Mucosa of descending colon (tissue), 3 donors: ENCODE results near the gene FGF1. TPM values are rescaled to one million over a fixed set of nuclear protein-coding genes. Genes with fewer than 3 reads are reported as not detected.

Experiments used
- ATAC-seq: fragments of 200-7000 bp; cut with Tn5 transposase; one replicate; pipeline ENCODE4 v1.9.1; 2020; ENCODE audit warnings: mild to moderate bottlenecking, moderate library complexity
- DNase-seq, 3 donors: peaks; one replicate each; pipeline ENCODE4 v3.0.0-alpha.2; 2020
- H3K36me3 ChIP-seq: fragments of 200-600 bp; one replicate; pipeline ENCODE4 v1.8.0; 2021; ENCODE audit warnings: low read depth, mild to moderate bottlenecking
- H3K4me1 ChIP-seq: fragments of 200-600 bp; one replicate; pipeline ENCODE4 v1.8.0; 2021; ENCODE audit warnings: low read depth, mild to moderate bottlenecking
- H3K4me3 ChIP-seq: fragments of 200-600 bp; one replicate; pipeline ENCODE4 v1.8.0; 2021; ENCODE audit warnings: mild to moderate bottlenecking
- H3K9me3 ChIP-seq: fragments of 200-600 bp; one replicate; pipeline ENCODE4 v1.8.0; 2021; ENCODE audit warnings: mild to moderate bottlenecking
- intact Hi-C, 2 donors: fragments of 100-400 bp; cut with DNase I in 1 of 2; cut with micrococcal nuclease in 1 of 2; formaldehyde crosslinking; loops; one replicate each; pipeline versions ENCODE4 v1.11.0 to v1.11.1; 2022; cut with DNase I, micrococcal nuclease
- long read RNA-seq, 2 donors: library from polyadenylated mRNA; unstranded; transcript quantifications; one replicate each; pipeline ENCODE4 v2.0.0, GENCODE V29; 2019 to 2021
- total RNA-seq, 3 donors: library from RNA; stranded (reverse); fragmentation: NEBNext Ultra II Directional in 2 of 3; extraction: Animal tissue kit (Norgen Biotek cat#: 25700) in 2 of 3; gene quantifications; one replicate each; pipeline versions ENCODE4 v1.2.1 to v1.2.4, GENCODE V29; 2021 to 2023
- TF ChIP-seq, protein P1 (sequence below): fragments of 200-600 bp; IDR thresholded peaks from one replicate; pipeline ENCODE4 v1.8.0; 2022; ENCODE audit warnings: antibody characterized with exemption, mild to moderate bottlenecking
- donor health status: DM: no; HTN: no; CAD: no; lungs with moderate emphysema.
- donor health status: DM: no; HTN: no; CAD: no.
- donor health status: DM: no; HTN: yes; CAD: no.

The FGF1 gene
- total RNA-seq: 1 to 10 TPM in 1 of 3 donors, under 1 TPM in 2; 0.31 to 3.5 (median 0.35) TPM
- long read RNA-seq, donor 1, partial matches to known transcripts: 0 of 1 reads
- long read RNA-seq, donor 1, other reads (novel, unspliced or antisense): 1 of 1 reads
- long read RNA-seq, donor 2: 0 reads

DNA sequence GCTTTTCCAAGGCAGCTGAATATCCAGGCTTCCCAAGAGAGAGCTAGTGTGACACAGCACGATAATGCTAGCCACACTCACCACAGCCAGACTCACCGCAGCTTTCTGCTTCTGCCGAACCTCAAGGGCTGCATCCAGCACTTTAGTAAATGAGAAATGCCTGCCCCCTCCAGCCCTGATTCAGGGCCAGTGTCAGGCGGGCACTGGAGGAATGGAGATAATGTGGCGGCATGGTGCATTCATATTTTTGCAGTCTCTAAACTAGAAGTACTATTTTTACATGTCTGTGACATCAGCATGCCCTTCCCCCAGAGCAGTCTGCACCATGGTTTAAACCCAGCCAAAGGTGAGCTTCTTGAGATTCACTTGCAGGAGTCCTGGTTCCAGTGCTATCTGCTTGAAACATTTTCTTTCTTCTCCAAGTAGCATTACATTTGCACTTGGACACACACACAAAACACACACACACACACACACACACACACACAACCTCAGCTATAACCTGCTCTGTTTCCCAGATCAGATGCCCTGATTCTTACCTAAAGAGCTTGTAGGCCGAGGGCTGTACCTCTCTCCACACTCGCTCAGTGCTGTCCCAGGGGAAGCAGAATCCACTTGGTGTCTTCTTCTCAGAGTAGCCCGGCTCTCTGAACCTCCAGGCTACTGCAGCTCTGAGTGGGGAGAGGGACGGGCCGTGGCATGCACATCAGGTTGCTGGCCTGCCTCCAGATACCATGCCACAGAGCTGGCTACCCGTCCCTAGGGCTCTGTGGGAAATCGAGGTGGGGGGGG is at the start of gene FGF1:
TSS of gene FGF1 (minus strand) at position 673 of the 792 bp plus-strand sequence. CDS start 71,963 bp downstream, outside the sequence.
- no peak for ATAC-seq
- H3K9me3 ChIP-seq: no peaks in the 10 kb centered on the region
- no peaks in the 10 kb centered on the region for H3K36me3 ChIP-seq
- no peak within 1 kb of the TSS for H3K4me3 ChIP-seq
- H3K4me1 ChIP-seq: peaks cover 1% of the 10 kb centered on the region
- TF ChIP-seq, protein P1, sequence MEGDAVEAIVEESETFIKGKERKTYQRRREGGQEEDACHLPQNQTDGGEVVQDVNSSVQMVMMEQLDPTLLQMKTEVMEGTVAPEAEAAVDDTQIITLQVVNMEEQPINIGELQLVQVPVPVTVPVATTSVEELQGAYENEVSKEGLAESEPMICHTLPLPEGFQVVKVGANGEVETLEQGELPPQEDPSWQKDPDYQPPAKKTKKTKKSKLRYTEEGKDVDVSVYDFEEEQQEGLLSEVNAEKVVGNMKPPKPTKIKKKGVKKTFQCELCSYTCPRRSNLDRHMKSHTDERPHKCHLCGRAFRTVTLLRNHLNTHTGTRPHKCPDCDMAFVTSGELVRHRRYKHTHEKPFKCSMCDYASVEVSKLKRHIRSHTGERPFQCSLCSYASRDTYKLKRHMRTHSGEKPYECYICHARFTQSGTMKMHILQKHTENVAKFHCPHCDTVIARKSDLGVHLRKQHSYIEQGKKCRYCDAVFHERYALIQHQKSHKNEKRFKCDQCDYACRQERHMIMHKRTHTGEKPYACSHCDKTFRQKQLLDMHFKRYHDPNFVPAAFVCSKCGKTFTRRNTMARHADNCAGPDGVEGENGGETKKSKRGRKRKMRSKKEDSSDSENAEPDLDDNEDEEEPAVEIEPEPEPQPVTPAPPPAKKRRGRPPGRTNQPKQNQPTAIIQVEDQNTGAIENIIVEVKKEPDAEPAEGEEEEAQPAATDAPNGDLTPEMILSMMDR: no peak
- DNase-seq: no peak
- intact Hi-C loops: no loop called here

DNA sequence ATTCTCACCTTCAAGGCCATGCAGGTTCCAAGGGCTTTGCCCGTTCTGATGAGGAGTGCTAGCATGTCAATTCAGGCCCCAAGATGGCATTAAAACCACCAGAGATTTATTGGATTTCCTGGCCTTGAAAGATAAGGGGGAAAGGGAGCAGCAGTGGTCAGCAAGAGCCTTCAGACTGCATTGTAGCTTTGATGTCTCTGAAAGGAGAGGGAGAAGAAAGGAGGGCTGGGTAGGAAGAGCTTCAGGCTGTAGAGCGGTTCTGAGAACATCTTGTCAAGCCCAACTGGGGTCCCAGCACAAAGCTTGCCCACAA is 41.8 kb upstream of the FGF1 start:
- H3K9me3 ChIP-seq: no peaks in the 10 kb centered on the region
- H3K4me3 ChIP-seq: no peak overlapping the region
- ATAC-seq (no peak), DNase-seq (no peak)
- intact Hi-C loops: no loop called here
- no peaks in the 10 kb centered on the region for H3K36me3 ChIP-seq
- H3K4me1 ChIP-seq: no peaks in the 10 kb centered on the region
- TF ChIP-seq, protein P1: no peak

DNA sequence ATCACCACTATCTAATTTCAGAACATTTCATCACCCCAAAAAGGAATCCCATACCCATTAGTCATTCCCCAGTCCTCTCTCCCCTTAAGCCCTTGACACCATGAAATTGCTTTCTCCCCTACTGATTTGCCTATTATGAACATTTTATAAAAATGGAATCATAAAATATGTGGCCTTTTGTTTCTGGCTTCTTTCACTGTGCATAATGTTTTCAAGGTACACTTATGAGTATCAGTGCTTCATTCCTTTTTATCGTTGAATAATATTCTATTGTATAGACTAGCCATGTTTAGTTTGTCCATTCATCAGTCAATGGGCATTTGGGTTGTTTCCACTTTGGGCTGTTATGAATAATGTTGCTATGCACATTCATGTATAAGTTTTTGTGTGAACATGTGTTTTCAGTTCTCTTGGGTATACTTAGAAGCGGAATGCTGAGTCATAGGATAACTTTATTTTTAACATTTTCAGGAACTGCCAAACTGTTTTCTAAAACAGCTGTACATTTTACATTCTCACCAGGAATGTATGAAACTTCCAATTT is 40.4 kb upstream of the FGF1 start:
- no peaks in the 10 kb centered on the region for H3K36me3 ChIP-seq
- ATAC-seq (no peak), DNase-seq (no peak)
- intact Hi-C loops: no loop called here
- TF ChIP-seq, protein P1: no peak
- no peaks in the 10 kb centered on the region for H3K9me3 ChIP-seq
- H3K4me1 ChIP-seq: no peaks in the 10 kb centered on the region
- no peak overlapping the region for H3K4me3 ChIP-seq

DNA sequence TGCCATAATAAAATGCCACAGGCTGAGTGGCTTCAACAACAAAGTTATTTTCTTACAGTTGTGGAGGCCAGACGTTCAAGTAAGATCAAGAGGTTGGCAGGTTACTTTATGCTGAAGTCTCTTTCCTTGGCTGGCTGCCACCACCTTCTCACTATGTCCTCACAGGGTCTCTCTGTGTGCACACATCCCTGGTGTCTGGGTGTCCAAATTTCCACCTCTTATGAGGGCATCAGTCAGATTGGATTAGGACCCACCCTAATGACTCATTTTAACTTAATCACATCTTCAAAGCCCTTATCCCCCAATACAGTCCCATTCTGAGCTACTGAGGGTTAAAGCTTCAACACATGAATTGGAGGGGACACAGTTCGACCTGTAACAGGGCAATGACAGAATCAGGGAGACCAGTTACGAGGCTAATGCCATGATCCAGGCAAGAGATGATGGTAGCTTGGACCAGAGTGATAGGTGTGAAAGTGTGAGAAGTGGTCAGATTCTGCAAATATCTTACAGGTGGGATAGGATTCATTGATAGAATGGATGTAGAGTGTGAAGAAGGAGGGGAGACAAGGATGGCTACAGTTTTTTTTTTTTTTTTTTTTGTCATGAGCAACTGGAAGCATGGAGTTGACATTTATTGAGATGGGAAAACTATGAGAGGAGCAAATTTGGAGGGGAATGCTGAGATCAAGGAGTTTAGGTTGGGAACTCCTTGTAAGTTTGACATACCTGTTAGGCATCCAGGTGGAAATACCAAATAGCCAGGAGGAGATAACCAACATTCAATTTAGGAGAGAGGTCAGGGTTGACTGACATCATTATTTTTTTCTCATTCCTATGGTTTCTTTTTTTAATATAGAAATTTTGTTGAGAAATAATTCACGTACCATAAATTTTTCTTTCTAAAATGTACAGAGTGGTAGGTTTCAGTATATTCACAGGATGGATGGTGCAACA is 39.6 kb upstream of the FGF1 start:
- intact Hi-C loops: no loop called here
- H3K4me1 ChIP-seq: no peaks in the 10 kb centered on the region
- no peak overlapping the region for H3K4me3 ChIP-seq
- no peak for DNase-seq
- no peak for ATAC-seq
- no peaks in the 10 kb centered on the region for H3K36me3 ChIP-seq
- no peaks in the 10 kb centered on the region for H3K9me3 ChIP-seq
- TF ChIP-seq, protein P1: no peak

DNA sequence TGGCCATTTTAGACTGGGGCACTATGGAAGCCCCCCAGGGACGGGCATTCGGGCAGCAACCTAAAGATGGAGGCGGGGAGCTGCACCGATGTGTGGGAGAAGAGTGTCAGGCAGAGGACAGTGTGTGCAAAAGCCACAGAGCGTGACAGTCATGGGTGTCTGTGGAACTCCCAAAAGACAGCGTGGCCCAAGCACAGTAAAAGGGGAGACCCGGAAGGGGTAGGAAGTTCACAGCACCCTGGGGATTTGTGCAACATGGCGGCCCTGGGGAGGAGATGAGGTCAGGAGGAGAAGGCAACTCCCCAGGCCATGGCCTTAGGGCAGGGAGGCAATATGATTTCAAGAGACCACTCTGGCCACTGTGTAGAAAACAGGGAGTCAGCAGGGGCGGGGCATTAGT is 38.9 kb upstream of the FGF1 start:
- ATAC-seq (no peak), DNase-seq (no peak)
- H3K9me3 ChIP-seq: no peaks in the 10 kb centered on the region
- TF ChIP-seq, protein P1: no peak
- intact Hi-C loops: loop anchor here in 1 of 2 donors (5.0 kb wide), 1 partner anchor 157 kb away; no protein-coding TSS in a partner anchor
- no peaks in the 10 kb centered on the region for H3K36me3 ChIP-seq
- no peaks in the 10 kb centered on the region for H3K4me1 ChIP-seq
- no peak overlapping the region for H3K4me3 ChIP-seq
